Measurements from ENCODE around the gene TEX51.

DNA sequence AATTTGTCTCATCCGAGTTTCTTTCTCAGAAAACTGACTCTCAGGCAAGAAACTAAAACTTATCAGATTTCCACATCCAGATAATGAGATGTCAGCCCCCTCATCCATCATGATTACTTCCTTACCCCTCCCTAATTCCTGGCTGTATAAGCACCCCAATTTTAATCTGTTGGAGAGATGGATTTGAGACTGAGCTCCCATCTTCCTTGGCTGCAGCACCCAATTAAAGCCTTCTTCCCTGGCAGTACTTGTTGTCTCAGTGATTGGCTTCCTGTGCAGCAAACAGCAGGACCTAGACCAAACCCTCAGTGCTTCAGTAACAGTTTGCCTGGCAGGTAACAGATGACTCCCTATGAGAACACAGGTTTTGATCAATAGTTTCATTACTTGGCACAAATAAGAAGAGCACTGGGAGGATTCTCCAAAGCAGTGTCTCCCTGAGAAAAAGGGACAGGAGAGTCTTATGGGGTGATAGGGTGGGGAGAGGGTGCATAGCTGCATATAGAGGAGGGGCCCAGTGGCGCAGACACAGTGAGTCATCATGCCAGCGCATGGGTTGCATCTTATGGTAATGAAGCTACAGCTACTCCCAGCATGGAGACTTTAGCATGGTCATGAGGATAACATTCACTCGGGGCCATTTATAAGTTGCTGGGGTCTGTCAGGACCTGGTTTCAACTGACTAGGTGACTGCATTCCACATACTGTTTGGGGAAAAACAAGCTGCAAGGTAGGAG lies 45.1 kb downstream of the TEX51 start:
- TF ChIP-seq, protein P1, sequence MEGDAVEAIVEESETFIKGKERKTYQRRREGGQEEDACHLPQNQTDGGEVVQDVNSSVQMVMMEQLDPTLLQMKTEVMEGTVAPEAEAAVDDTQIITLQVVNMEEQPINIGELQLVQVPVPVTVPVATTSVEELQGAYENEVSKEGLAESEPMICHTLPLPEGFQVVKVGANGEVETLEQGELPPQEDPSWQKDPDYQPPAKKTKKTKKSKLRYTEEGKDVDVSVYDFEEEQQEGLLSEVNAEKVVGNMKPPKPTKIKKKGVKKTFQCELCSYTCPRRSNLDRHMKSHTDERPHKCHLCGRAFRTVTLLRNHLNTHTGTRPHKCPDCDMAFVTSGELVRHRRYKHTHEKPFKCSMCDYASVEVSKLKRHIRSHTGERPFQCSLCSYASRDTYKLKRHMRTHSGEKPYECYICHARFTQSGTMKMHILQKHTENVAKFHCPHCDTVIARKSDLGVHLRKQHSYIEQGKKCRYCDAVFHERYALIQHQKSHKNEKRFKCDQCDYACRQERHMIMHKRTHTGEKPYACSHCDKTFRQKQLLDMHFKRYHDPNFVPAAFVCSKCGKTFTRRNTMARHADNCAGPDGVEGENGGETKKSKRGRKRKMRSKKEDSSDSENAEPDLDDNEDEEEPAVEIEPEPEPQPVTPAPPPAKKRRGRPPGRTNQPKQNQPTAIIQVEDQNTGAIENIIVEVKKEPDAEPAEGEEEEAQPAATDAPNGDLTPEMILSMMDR (IDR thresholded peaks at IDR 0.05), result no peak
- TF ChIP-seq ZFX (IDR thresholded peaks at IDR 0.05; ENCODE audit: borderline replicate concordance), result no peak
